Muscle layer of duodenum (tissue), 2 donors: Measurements from ENCODE around the gene HOTAIR.

Experiments
- H3K27ac ChIP-seq: one replicate; pipeline ENCODE4 v1.7.0; 2013; ENCODE audit warnings: mild to moderate bottlenecking, low read length
- H3K27me3 ChIP-seq: one replicate; pipeline ENCODE4 v1.7.0; 2013; ENCODE audit warnings: low read depth, mild to moderate bottlenecking, control low read depth, low read length
- H3K36me3 ChIP-seq, 2 donors: one replicate each; pipeline ENCODE4 v1.7.0; 2013; ENCODE audit warnings: low read length in 2 of 2, control low read depth in 1 of 2, mild to moderate bottlenecking in 1 of 2; ENCODE audit not compliant: insufficient read depth in 2 of 2, control insufficient read depth in 1 of 2
- H3K4me1 ChIP-seq, 2 donors: one replicate each; pipeline ENCODE4 v1.7.0; 2013; ENCODE audit warnings: low read length in 2 of 2, mild to moderate bottlenecking in 2 of 2, control low read depth in 1 of 2, moderate library complexity in 1 of 2; ENCODE audit not compliant: insufficient read depth in 2 of 2, control insufficient read depth in 1 of 2
- H3K4me3 ChIP-seq, 2 donors: one replicate each; pipeline ENCODE4 v1.7.0; 2013; ENCODE audit warnings: low read length in 2 of 2, low read depth in 1 of 2, mild to moderate bottlenecking in 1 of 2
- H3K9me3 ChIP-seq, 2 donors: one replicate each; pipeline ENCODE4 v1.7.0; 2013; ENCODE audit warnings: low read length in 2 of 2, control low read depth in 1 of 2, mild to moderate bottlenecking in 1 of 2; ENCODE audit not compliant: control insufficient read depth in 1 of 2
- donor health status: healthy.

HOTAIR gene

DNA sequence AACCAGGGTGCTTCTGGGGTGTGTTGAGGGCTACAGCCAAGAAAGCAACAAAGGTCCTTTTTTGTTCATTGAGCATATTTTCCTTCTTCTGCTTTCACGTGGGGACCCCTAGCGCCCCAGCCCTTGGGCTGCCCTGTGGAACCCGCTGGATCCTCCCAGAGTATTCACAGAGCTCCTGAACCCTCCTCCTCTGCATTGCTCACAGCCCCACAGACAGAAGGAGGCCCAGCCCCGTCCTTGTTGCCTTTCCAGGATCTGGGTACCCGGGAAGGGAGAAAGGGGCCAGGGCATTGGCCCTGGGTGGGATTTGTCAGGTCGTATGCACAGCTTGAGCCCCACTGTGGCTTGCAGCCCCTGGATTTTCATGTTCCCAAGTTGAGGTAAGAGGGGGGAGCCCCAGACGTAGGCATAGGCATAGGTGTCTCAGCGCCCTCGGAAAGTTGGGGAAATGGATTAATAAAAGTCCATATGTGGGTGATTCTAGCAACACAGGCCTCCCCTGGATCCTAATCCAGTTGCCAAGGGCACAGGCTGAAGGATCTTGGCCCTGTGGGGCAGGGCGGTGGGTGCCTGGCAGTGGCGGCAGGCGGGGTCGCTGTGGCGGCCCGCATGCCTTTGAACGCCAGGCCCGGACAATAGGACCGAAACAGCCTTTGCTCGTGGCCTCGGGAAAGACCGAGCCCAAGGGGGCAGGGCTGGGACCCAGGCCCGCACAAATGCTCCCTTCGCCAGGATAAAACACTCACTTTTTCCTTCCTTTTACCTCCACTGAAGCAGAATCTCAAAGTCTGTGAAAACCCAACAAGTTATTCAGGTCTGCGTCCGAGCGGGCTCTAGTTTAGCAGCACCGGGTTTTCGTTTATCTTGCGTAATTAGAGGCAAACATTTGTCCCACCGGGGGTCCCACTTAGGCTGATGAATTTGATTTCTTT lies 7.1 kb upstream of the HOTAIR start:
- no peaks in the 10 kb centered on the region for H3K36me3 ChIP-seq
- no peak overlapping the region for H3K4me3 ChIP-seq
- H3K27me3 ChIP-seq, result peaks cover 88% of the 10 kb centered on the region
- no peak overlapping the region for H3K27ac ChIP-seq
- peaks cover 0 to 4% of the 10 kb centered on the region in 2 donors for H3K9me3 ChIP-seq
- peaks cover 0 to 30% of the 10 kb centered on the region in 2 donors for H3K4me1 ChIP-seq

DNA sequence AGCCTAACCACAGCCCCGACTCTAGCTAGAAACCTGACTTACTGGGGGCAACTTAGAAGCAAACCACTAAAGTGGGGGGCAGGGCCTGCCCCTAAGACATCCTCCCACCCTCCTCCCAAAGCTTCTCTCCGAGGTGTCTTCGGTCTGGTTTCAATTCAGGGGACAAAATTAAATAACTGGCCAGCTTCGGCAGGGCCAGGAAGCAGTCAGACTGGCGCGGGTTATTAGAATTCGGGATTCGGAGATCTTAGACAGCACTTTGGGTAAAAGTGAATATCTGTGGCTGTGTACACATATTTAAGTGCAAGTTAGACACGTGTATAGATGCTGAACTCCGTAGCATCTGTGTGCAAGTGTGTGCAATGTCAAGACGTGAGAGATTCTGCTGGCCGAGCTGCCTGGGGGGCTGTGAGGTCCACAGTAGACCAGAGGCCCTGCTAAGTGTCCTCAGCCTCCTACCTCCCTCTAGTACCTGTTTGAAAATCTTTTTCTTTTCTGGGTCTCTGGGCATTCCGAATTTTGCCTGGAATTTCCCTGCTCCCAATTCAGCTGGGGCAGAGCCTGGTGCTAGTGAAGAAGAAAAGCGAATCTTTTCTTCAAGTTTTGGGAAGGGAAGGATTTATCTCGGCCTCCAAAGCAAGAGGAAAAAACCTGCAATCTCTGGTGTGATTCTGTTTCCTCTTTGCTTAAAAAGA lies 6.2 kb upstream of the HOTAIR start:
- peaks cover 0 to 4% of the 10 kb centered on the region in 2 donors for H3K9me3 ChIP-seq
- peaks cover 88% of the 10 kb centered on the region for H3K27me3 ChIP-seq
- H3K27ac ChIP-seq, result no peak overlapping the region
- peaks cover 0 to 23% of the 10 kb centered on the region in 2 donors for H3K4me1 ChIP-seq
- H3K36me3 ChIP-seq, result no peaks in the 10 kb centered on the region
- H3K4me3 ChIP-seq, result no peak overlapping the region

- H3K4me1 ChIP-seq, result peaks cover 0 to 20% of the 10 kb centered on the region in 2 donors
- H3K36me3 ChIP-seq, result no peaks in the 10 kb centered on the region
- peaks cover 87% of the 10 kb centered on the region for H3K27me3 ChIP-seq
- H3K4me3 ChIP-seq, result no peak overlapping the region
- no peak overlapping the region for H3K27ac ChIP-seq
- H3K9me3 ChIP-seq, result peaks cover 0 to 4% of the 10 kb centered on the region in 2 donors
Measured at GRCh38 chr12:53980104-53980801, 5.5 kb upstream of the HOTAIR start.

GRCh38 chr12:53978477-53979356 lies 4.0 kb upstream of the HOTAIR start:
- peaks cover 89% of the 10 kb centered on the region for H3K27me3 ChIP-seq
- no peak overlapping the region for H3K27ac ChIP-seq
- H3K4me3 ChIP-seq, result no peak overlapping the region
- H3K36me3 ChIP-seq, result no peaks in the 10 kb centered on the region
- peaks cover 0 to 4% of the 10 kb centered on the region in 2 donors for H3K9me3 ChIP-seq
- H3K4me1 ChIP-seq, result peaks cover 0 to 31% of the 10 kb centered on the region in 2 donors

DNA sequence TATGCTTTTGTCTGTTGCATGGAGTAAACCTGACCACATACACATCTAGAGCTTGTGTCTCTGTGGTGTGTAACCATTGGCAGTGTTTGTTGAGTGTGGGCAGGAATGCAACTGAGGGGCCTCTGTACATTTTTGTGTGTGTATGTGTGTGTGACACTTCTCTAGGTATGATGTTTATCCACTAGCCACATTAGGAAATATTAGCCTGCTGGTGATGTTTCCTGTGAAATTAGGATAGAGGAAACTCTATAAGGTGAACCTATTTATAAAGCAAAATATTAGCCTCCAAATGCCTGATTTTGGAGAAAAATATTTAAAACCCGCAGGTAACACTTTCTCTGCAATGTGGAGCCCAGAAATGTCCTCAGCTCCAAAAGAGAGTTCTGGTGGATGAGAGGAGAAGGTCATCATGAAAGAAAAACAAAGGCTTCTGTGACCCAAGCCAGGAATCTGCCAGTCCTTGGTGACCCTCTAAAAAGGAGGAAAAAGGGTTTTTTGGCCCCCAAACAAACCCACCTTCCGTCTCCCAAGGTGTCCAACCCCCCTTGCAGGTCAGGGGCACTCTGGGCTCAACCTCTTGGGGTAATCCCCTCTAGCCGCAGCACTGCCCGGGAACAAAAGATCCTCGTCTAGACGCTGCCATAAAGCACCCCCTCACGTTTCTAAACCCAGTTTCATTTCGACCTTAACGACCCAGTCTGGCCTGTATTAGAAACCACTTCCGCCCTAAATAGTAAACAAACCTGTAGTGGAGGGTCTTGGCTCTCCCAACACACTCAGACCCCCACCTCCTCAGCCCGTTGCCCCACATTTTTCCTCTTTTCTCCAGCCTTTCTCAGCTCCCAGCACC lies 3.1 kb upstream of the HOTAIR start:
- H3K27ac ChIP-seq, result no peak overlapping the region
- H3K27me3 ChIP-seq, result peaks cover 88% of the 10 kb centered on the region
- H3K36me3 ChIP-seq, result no peaks in the 10 kb centered on the region
- H3K4me1 ChIP-seq, result peaks cover 0 to 30% of the 10 kb centered on the region in 2 donors
- H3K9me3 ChIP-seq, result no peaks in the 10 kb centered on the region
- H3K4me3 ChIP-seq, result no peak overlapping the region

GRCh38 chr12:53976823-53977595 lies 2.3 kb upstream of the HOTAIR start:
- peaks cover 88% of the 10 kb centered on the region for H3K27me3 ChIP-seq

GRCh38 chr12:53976172-53976822 lies 1.5 kb upstream of the HOTAIR start:
- H3K36me3 ChIP-seq, result no peaks in the 10 kb centered on the region
- H3K9me3 ChIP-seq, result no peaks in the 10 kb centered on the region
- peaks cover 0 to 27% of the 10 kb centered on the region in 2 donors for H3K4me1 ChIP-seq
- H3K27ac ChIP-seq, result no peak overlapping the region
- H3K27me3 ChIP-seq, result peaks cover 90% of the 10 kb centered on the region
- H3K4me3 ChIP-seq, result no peak overlapping the region

More at GRCh38 chr12:53976823-53977595, 2.3 kb upstream of the HOTAIR start:
- H3K9me3 ChIP-seq, result no peaks in the 10 kb centered on the region
- H3K27ac ChIP-seq, result no peak overlapping the region
- no peak overlapping the region for H3K4me3 ChIP-seq
- H3K4me1 ChIP-seq, result peaks cover 0 to 27% of the 10 kb centered on the region in 2 donors
- no peaks in the 10 kb centered on the region for H3K36me3 ChIP-seq

DNA sequence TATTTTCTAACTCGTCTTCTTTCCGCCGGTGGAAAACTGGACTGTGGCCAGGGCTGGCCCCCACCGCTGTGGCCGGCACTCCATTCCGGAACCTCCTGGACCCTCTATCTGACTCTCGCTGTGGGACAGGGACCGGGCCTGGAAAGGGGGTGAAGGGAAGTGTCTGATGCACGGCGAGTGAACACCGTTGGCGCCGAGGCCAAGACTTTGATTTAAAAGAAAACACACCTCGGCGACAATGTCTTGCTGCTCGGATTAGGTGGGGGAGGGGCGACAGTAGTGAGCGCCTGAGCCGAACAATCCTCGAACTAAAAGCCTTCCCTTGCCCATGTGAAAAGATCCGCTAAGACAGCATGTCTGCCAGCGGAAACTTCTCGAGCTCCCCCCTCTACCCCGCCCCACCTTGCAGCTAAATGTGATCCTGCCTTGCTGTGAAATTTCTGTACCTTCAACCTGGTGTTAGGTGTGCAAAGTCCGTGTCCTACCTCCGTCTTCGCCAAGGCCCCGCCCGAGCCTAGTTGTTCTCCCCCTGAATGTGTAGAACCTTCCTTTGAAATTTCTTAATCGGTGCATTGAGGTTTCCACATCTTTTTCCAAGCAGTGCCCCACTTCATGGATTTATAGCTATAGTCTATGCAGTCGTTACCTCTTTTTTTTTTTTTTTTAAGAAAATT lies 862 bp upstream of the HOTAIR start:
- H3K27me3 ChIP-seq, result peaks cover 90% of the 10 kb centered on the region
- peaks cover 0 to 27% of the 10 kb centered on the region in 2 donors for H3K4me1 ChIP-seq
- H3K27ac ChIP-seq, result no peak overlapping the region
- H3K36me3 ChIP-seq, result no peaks in the 10 kb centered on the region
- no peaks in the 10 kb centered on the region for H3K9me3 ChIP-seq
- H3K4me3 ChIP-seq, result no peak overlapping the region

DNA sequence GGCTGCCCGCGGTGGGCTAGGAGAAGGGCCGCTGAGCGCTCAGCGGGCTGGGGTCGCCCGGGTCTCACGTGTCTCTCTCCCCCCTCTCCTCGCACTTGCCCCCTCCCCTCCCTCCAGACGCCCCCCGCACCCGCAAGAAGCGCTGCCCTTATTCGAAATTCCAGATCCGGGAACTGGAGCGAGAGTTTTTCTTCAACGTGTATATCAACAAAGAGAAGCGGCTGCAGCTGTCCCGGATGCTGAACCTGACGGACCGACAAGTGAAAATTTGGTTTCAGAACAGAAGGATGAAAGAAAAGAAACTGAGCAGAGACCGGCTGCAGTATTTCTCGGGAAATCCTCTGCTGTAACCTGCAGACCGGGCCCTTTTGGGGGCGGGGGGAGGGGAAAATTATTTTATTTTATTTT lies 314 bp upstream of the HOTAIR start:
- Histone ChIP-seq H3K4me3 (peak overlapping the region in 1 of 2 donors; percentile 32), H3K9me3 (no peaks in the 10 kb centered on the region), H3K27ac (no peak overlapping the region), H3K36me3 (no peaks in the 10 kb centered on the region), H3K4me1 (peaks cover 0 to 27% of the 10 kb centered on the region in 2 donors), H3K27me3 (peaks cover 92% of the 10 kb centered on the region)
